ENCODE measurements around the gene PLXDC2. TPM values are rescaled to one million over a fixed set of nuclear protein-coding genes. Genes with fewer than 3 reads are reported as not detected.

Gene PLXDC2
- total RNA-seq, 1 experiment from 2014 or later: 0.20 TPM

- no TSS peak for BruUV-seq (replicated peaks)
- no peak overlapping the region for H3K9ac ChIP-seq (ENCODE audit: low read length)
- ChIA-PET POLR2A (no interaction called here), CTCF (no interaction called here), RAD21 (ENCODE audit: low non-redundant PET in 1 of 2, low total read pairs in 2 of 2, uncharacterized antibody in 2 of 2, unreplicated experiment in 2 of 2) (no interaction called here)
- DNase-seq (ENCODE audit: low read depth, low spot score) (no peak), ATAC-seq (no peak)
- H3K4me2 ChIP-seq (ENCODE audit: low read length): no peak overlapping the region
- H2AFZ ChIP-seq (ENCODE audit: low read depth, low read length, poor library complexity, severe bottlenecking): no peak overlapping the region
- no peaks in the 10 kb centered on the region; a peak in 1 of 4 replicates for H3K4me1 ChIP-seq (ENCODE audit: control insufficient read depth in 1 of 2, insufficient read depth in 2 of 2, low read length in 2 of 2)
- H3K36me3 ChIP-seq (ENCODE audit: control insufficient read depth in 1 of 2, insufficient read depth in 2 of 2, low read length in 2 of 2): no peaks in the 10 kb centered on the region
- no peaks in the 10 kb centered on the region for H3K79me2 ChIP-seq (ENCODE audit: insufficient read depth, low read length)
- TF ChIP-seq SRF (IDR thresholded peaks at IDR 0.05; ENCODE audit: low read depth) (no peak), RAD21 (IDR thresholded peaks at IDR 0.05; ENCODE audit: low read depth) (no peak), CEBPB (IDR thresholded peaks at IDR 0.05; ENCODE audit: low read depth) (no peak), EZH2phosphoT487 (IDR thresholded peaks at IDR 0.05; ENCODE audit: borderline replicate concordance) (no peak), FOSL1 (IDR thresholded peaks at IDR 0.05; ENCODE audit: low read depth) (no peak), TCF7L2 (IDR thresholded peaks at IDR 0.05; ENCODE audit: borderline replicate concordance, extremely low read depth, insufficient read depth, insufficient read length) (no peak), POLR2A (IDR thresholded peaks at IDR 0.05; ENCODE audit: borderline replicate concordance, extremely low read depth, insufficient read depth, insufficient read length) (no peak)
- no peak overlapping the region for H3K27ac ChIP-seq (ENCODE audit: low read depth, low read length)
- H3K27me3 ChIP-seq (ENCODE audit: insufficient read depth, low read length): no peaks in the 10 kb centered on the region
- no peaks in the 10 kb centered on the region for H3K9me2 ChIP-seq (ENCODE audit: insufficient read depth)
- no peaks in the 10 kb centered on the region for H4K20me1 ChIP-seq (ENCODE audit: insufficient read depth)
- H3K9me3 ChIP-seq (ENCODE audit: control insufficient read depth in 1 of 2, insufficient read depth in 1 of 2, low read depth in 1 of 2, low read length in 2 of 2): peaks cover 0 to 19% of the 10 kb centered on the region in 2 experiments; a peak in 2 of 4 replicates
- intact Hi-C loops (cut with micrococcal nuclease): no loop called here
- H3K4me3 ChIP-seq (replicated peaks in 1 of 2; ENCODE audit: low read depth in 1 of 2, low read length in 2 of 2): no peak overlapping the region
Measured at GRCh38 chr10:19847321-19847720, 31.1 kb downstream of the PLXDC2 start.

- ATAC-seq (no peak), DNase-seq (ENCODE audit: low read depth, low spot score) (no peak)
- Histone ChIP-seq H3K27me3 (ENCODE audit: insufficient read depth, low read length) (no peaks in the 10 kb centered on the region), H3K79me2 (ENCODE audit: insufficient read depth, low read length) (no peaks in the 10 kb centered on the region), H3K27ac (ENCODE audit: low read depth, low read length) (no peak overlapping the region), H3K9me2 (ENCODE audit: insufficient read depth) (no peaks in the 10 kb centered on the region), H3K9me3 (ENCODE audit: control insufficient read depth in 1 of 2, insufficient read depth in 1 of 2, low read depth in 1 of 2, low read length in 2 of 2) (peaks cover 0 to 15% of the 10 kb centered on the region in 2 experiments; a peak in 2 of 4 replicates), H3K4me1 (ENCODE audit: control insufficient read depth in 1 of 2, insufficient read depth in 2 of 2, low read length in 2 of 2) (no peaks in the 10 kb centered on the region; a peak in 1 of 4 replicates), H3K4me3 (replicated peaks in 1 of 2; ENCODE audit: low read depth in 1 of 2, low read length in 2 of 2) (no peak overlapping the region), H2AFZ (ENCODE audit: low read depth, low read length, poor library complexity, severe bottlenecking) (no peak overlapping the region), H3K9ac (ENCODE audit: low read length) (no peak overlapping the region), H4K20me1 (ENCODE audit: insufficient read depth) (no peaks in the 10 kb centered on the region), H3K4me2 (ENCODE audit: low read length) (no peak overlapping the region), H3K36me3 (ENCODE audit: control insufficient read depth in 1 of 2, insufficient read depth in 2 of 2, low read length in 2 of 2) (no peaks in the 10 kb centered on the region)
- BruUV-seq (replicated peaks): no TSS peak
- RAD21 ChIA-PET (ENCODE audit: low non-redundant PET in 1 of 2, low total read pairs in 2 of 2, uncharacterized antibody in 2 of 2, unreplicated experiment in 2 of 2): no interaction called here
- intact Hi-C loops (cut with micrococcal nuclease): no loop called here
- POLR2A ChIA-PET: no interaction called here
- CTCF ChIA-PET: no interaction called here
- TF ChIP-seq EGR1 (IDR thresholded peaks at IDR 0.05; ENCODE audit: low read depth) (no peak), SP1 (IDR thresholded peaks at IDR 0.05; ENCODE audit: low read depth) (no peak), ZFX (IDR thresholded peaks at IDR 0.05) (no peak), REST (IDR thresholded peaks at IDR 0.05; ENCODE audit: low read depth) (no peak), EZH2 (IDR thresholded peaks at IDR 0.05) (no peak), YY1 (IDR thresholded peaks at IDR 0.05; ENCODE audit: extremely low read depth, insufficient replicate concordance, low read depth, low read length) (no peak), MAX (IDR thresholded peaks at IDR 0.05) (no peak), TCF7L2 (IDR thresholded peaks at IDR 0.05; ENCODE audit: borderline replicate concordance, extremely low read depth, insufficient read depth, insufficient read length) (no peak), EZH2phosphoT487 (IDR thresholded peaks at IDR 0.05; ENCODE audit: borderline replicate concordance) (no peak), SRF (IDR thresholded peaks at IDR 0.05; ENCODE audit: low read depth) (no peak), ATF3 (IDR thresholded peaks at IDR 0.05) (no peak)
Measured at GRCh38 chr10:19848226-19848985, 32.2 kb downstream of the PLXDC2 start.

Measured in HCT116 (cell line).